B cell (primary cell): ENCODE data around the gene PCDHGB6.
"Not testable (repeated sequence)": the region's sequence is repeated elsewhere in the genome, so short reads cannot be mapped to it uniquely, and the experiment has no call there.

Experiments used
- EZH2 ChIP-seq: IDR thresholded peaks from 2 replicates; pipeline ENCODE4 v1.6.1; 2012; ENCODE audit warnings: borderline replicate concordance, low read depth, mild to moderate bottlenecking, moderate library complexity, low read length; ENCODE audit not compliant: insufficient read depth, poor library complexity, severe bottlenecking
- TF ChIP-seq, protein P1 (sequence below): fragments of 200-600 bp; IDR thresholded peaks from one replicate; pipeline ENCODE4 v1.8.0; 2022; ENCODE audit warnings: antibody characterized with exemption, mild to moderate bottlenecking

DNA sequence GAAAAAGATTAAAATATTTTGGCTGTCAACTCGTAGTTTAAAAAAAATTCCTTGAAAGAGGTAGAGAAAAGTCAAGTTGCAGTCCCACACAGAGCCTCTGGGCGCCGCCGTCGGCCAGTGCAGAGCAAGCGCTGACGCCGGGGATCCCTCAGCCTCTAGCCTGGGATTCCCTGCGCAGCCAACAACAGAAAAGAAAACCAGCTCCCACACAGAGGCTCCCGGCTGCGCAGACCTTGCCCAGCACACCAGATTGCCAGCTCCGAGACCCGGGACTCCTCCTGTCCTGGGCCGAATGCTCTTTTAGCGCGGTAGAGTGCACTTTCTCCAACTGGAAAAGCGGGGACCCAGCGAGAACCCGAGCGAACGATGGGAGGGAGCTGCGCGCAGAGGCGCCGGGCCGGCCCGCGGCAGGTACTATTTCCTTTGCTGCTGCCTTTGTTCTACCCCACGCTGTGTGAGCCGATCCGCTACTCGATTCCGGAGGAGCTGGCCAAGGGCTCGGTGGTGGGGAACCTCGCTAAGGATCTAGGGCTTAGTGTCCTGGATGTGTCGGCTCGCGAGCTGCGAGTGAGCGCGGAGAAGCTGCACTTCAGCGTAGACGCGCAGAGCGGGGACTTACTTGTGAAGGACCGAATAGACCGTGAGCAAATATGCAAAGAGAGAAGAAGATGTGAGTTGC, 9.8 kb downstream of the PCDHGB6 start, which contains the start of gene PCDHGB7:
- TF ChIP-seq EZH2: not testable (repeated sequence)
- TF ChIP-seq, protein P1, sequence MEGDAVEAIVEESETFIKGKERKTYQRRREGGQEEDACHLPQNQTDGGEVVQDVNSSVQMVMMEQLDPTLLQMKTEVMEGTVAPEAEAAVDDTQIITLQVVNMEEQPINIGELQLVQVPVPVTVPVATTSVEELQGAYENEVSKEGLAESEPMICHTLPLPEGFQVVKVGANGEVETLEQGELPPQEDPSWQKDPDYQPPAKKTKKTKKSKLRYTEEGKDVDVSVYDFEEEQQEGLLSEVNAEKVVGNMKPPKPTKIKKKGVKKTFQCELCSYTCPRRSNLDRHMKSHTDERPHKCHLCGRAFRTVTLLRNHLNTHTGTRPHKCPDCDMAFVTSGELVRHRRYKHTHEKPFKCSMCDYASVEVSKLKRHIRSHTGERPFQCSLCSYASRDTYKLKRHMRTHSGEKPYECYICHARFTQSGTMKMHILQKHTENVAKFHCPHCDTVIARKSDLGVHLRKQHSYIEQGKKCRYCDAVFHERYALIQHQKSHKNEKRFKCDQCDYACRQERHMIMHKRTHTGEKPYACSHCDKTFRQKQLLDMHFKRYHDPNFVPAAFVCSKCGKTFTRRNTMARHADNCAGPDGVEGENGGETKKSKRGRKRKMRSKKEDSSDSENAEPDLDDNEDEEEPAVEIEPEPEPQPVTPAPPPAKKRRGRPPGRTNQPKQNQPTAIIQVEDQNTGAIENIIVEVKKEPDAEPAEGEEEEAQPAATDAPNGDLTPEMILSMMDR: peak; percentile 62
